Neural cell (in vitro differentiated cells): Measurements from ENCODE around the gene CATSPERB. TPM values are rescaled to one million over a fixed set of nuclear protein-coding genes. Genes with fewer than 3 reads are reported as not detected.

Experiments used
- H2AFZ ChIP-seq: fragments of 200-600, 300-800 bp; sonication (generic), shearing (Covaris generic); 2 replicates; pipeline ENCODE4 v1.6.0; 2014; ENCODE audit warnings: low read depth, mild to moderate bottlenecking, antibody characterized with exemption, low read length, moderate library complexity
- H3F3A ChIP-seq: fragments of 200-600 bp; shearing (Covaris generic); 2 replicates; pipeline ENCODE4 v1.6.1; 2016; ENCODE audit warnings: mild to moderate bottlenecking, moderate library complexity, mixed read lengths, antibody characterized with exemption, low read length; ENCODE audit not compliant: insufficient read depth, poor library complexity, severe bottlenecking
- H3K27ac ChIP-seq: fragments of 200-600, 300-800 bp; sonication (generic), shearing (Covaris generic); 2 replicates; pipeline ENCODE4 v1.5.1; 2014; ENCODE audit warnings: mild to moderate bottlenecking, low read length, moderate library complexity
- H3K27me3 ChIP-seq: fragments of 300-800, 200-600 bp; sonication (generic), shearing (Covaris generic); 2 replicates; pipeline ENCODE4 v1.6.0; 2014; ENCODE audit warnings: mild to moderate bottlenecking, low read depth, low read length, moderate library complexity; ENCODE audit not compliant: insufficient read depth
- H3K36me3 ChIP-seq: fragments of 300-800, 200-600 bp; sonication (generic), shearing (Covaris generic); 2 replicates; pipeline ENCODE4 v1.5.1; 2014; ENCODE audit warnings: mild to moderate bottlenecking, antibody characterized with exemption, low read length, moderate library complexity; ENCODE audit not compliant: insufficient read depth
- H3K4me2 ChIP-seq: fragments of 300-800, 200-600 bp; sonication (generic), shearing (Covaris generic); 2 replicates; pipeline ENCODE4 v1.6.0; 2014; ENCODE audit warnings: mild to moderate bottlenecking, low read length
- H3K4me3 ChIP-seq: fragments of 300-800, 200-600 bp; sonication (generic), shearing (Covaris generic); 2 replicates; pipeline ENCODE4 v1.5.1; 2014; ENCODE audit warnings: mild to moderate bottlenecking, low read length, moderate library complexity
- H3K79me2 ChIP-seq: fragments of 200-600 bp; shearing (Covaris generic); replicated peaks from 2 replicates; pipeline ENCODE4 v1.6.0; 2014; ENCODE audit warnings: mild to moderate bottlenecking, low read length, moderate library complexity; ENCODE audit not compliant: insufficient read depth
- H3K9ac ChIP-seq: fragments of 300-800, 200-600 bp; sonication (generic), shearing (Covaris generic); 2 replicates; pipeline ENCODE4 v1.6.1; 2016; ENCODE audit warnings: mild to moderate bottlenecking, low read length, mixed read lengths
- H3K9me2 ChIP-seq: fragments of 200-600 bp; shearing (Covaris generic); 2 replicates; pipeline ENCODE4 v1.6.1; 2016; ENCODE audit warnings: mild to moderate bottlenecking, low read length, mixed read lengths; ENCODE audit not compliant: insufficient read depth
- H3K9me3 ChIP-seq: fragments of 200-600, 300-800 bp; sonication (generic), shearing (Covaris generic); 2 replicates; pipeline ENCODE4 v1.6.1; 2016; ENCODE audit warnings: mild to moderate bottlenecking, mixed run types, low read length, moderate library complexity, mixed read lengths
- H4K20me1 ChIP-seq: fragments of 200-600 bp; shearing (Covaris generic); 2 replicates; pipeline ENCODE4 v1.6.1; 2016; ENCODE audit warnings: mild to moderate bottlenecking, mixed run types; ENCODE audit not compliant: insufficient read depth
- EP300 ChIP-seq: fragments of 450-650 bp; conservative IDR thresholded peaks from 2 replicates; pipeline ENCODE4 v1.6.1; 2014; ENCODE audit warnings: antibody characterized with exemption, mild to moderate bottlenecking, moderate library complexity; ENCODE audit not compliant: poor library complexity, severe bottlenecking
- EZH2 ChIP-seq: fragments of 200-600, 300-800 bp; shearing (Covaris generic), sonication (generic); IDR thresholded peaks from 2 replicates; pipeline ENCODE4 v1.6.1; 2014; ENCODE audit warnings: antibody characterized with exemption, low read length, borderline replicate concordance, mild to moderate bottlenecking; ENCODE audit not compliant: insufficient read depth, poor library complexity, severe bottlenecking
- MXI1 ChIP-seq: fragments of 450-650 bp; conservative IDR thresholded peaks from 2 replicates; pipeline ENCODE4 v1.6.1; 2014; ENCODE audit warnings: antibody characterized with exemption, mild to moderate bottlenecking; ENCODE audit not compliant: poor library complexity, severe bottlenecking
- POLR2AphosphoS5 ChIP-seq: IDR thresholded peaks from 2 replicates; pipeline ENCODE4 v1.6.1; 2012
- RAD21 ChIP-seq: fragments of 450-650 bp; conservative IDR thresholded peaks from 2 replicates; pipeline ENCODE4 v1.6.1; 2014; ENCODE audit warnings: antibody characterized with exemption, mild to moderate bottlenecking, moderate library complexity
- SMC3 ChIP-seq: fragments of 450-650 bp; conservative IDR thresholded peaks from 2 replicates; pipeline ENCODE4 v1.6.1; 2014; ENCODE audit warnings: antibody characterized with exemption, mild to moderate bottlenecking, moderate library complexity; ENCODE audit not compliant: poor library complexity
- TAF1 ChIP-seq: IDR thresholded peaks from 2 replicates; pipeline ENCODE4 v1.6.1; 2012; ENCODE audit warnings: low read depth
- polyA plus RNA-seq: library from polyadenylated mRNA; depleted of rRNA; stranded (reverse); fragments of >200 nt; gene quantifications from 2 replicates; pipeline ENCODE4 v1.2.3, GENCODE V29; 2014
- TF ChIP-seq, protein P1 (sequence below): fragments of 450-650 bp; IDR thresholded peaks from 2 replicates; pipeline ENCODE4 v1.5.1; 2014; ENCODE audit warnings: antibody characterized with exemption, mild to moderate bottlenecking, moderate library complexity; ENCODE audit not compliant: poor library complexity, severe bottlenecking
- TF ChIP-seq, protein P2 (sequence below): IDR thresholded peaks from 2 replicates; pipeline ENCODE4 v1.6.1; 2012; ENCODE audit warnings: borderline replicate concordance

CATSPERB gene
- polyA plus RNA-seq, 1 donor from 2014 or later = not detected

DNA sequence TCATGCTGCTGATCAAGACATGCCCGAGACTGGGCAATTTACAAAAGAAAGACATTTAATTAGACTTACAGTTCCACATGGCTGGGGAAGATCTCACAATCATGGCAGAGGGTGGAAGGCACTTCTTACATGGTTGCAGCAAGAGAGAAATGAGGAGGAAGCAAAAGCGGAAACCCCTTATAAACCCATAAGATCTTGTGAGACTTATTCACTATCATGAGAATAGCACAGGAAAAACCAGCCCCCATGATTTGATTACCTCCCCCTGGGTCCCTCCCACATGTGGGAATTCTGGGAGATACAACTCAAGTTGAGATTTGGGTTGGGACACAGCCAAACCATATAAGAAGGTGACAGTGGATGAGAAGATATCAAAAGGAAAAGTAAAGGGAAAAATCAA, 78.4 kb downstream of the CATSPERB start:
- H3K4me2 ChIP-seq = no peak overlapping the region

GRCh38 chr14:91649930-91650329, 82.0 kb downstream of the CATSPERB start:
- Histone ChIP-seq H2AFZ (no peak overlapping the region), H3K4me2 (no peak overlapping the region), H3K27ac (no peak overlapping the region), H3K9me3 (no peaks in the 10 kb centered on the region), H3K36me3 (no peaks in the 10 kb centered on the region), H3K9ac (no peak overlapping the region), H3K4me3 (no peak overlapping the region), H4K20me1 (no peaks in the 10 kb centered on the region), H3K79me2 (no peaks in the 10 kb centered on the region), H3K9me2 (no peaks in the 10 kb centered on the region), H3F3A (no peaks in the 10 kb centered on the region), H3K27me3 (no peaks in the 10 kb centered on the region)
- TF ChIP-seq RAD21 (peak; percentile 36), SMC3 (no peak), EZH2 (no peak)

More for the DNA sequence above, 78.4 kb downstream of the CATSPERB start:
- Histone ChIP-seq H3K27ac (no peak overlapping the region), H3K79me2 (no peaks in the 10 kb centered on the region), H3K4me3 (no peak overlapping the region), H3F3A (no peaks in the 10 kb centered on the region), H3K9me3 (no peaks in the 10 kb centered on the region), H3K27me3 (no peaks in the 10 kb centered on the region), H2AFZ (no peak overlapping the region), H4K20me1 (no peaks in the 10 kb centered on the region), H3K9me2 (no peaks in the 10 kb centered on the region), H3K9ac (no peak overlapping the region), H3K36me3 (no peaks in the 10 kb centered on the region)
- TF ChIP-seq TAF1 = no peak
- TF ChIP-seq, protein P1, sequence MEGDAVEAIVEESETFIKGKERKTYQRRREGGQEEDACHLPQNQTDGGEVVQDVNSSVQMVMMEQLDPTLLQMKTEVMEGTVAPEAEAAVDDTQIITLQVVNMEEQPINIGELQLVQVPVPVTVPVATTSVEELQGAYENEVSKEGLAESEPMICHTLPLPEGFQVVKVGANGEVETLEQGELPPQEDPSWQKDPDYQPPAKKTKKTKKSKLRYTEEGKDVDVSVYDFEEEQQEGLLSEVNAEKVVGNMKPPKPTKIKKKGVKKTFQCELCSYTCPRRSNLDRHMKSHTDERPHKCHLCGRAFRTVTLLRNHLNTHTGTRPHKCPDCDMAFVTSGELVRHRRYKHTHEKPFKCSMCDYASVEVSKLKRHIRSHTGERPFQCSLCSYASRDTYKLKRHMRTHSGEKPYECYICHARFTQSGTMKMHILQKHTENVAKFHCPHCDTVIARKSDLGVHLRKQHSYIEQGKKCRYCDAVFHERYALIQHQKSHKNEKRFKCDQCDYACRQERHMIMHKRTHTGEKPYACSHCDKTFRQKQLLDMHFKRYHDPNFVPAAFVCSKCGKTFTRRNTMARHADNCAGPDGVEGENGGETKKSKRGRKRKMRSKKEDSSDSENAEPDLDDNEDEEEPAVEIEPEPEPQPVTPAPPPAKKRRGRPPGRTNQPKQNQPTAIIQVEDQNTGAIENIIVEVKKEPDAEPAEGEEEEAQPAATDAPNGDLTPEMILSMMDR = no peak
- TF ChIP-seq SMC3 = no peak
- no peak for TF ChIP-seq POLR2AphosphoS5
- TF ChIP-seq EZH2 = no peak
- no peak for TF ChIP-seq MXI1
- TF ChIP-seq, protein P2, sequence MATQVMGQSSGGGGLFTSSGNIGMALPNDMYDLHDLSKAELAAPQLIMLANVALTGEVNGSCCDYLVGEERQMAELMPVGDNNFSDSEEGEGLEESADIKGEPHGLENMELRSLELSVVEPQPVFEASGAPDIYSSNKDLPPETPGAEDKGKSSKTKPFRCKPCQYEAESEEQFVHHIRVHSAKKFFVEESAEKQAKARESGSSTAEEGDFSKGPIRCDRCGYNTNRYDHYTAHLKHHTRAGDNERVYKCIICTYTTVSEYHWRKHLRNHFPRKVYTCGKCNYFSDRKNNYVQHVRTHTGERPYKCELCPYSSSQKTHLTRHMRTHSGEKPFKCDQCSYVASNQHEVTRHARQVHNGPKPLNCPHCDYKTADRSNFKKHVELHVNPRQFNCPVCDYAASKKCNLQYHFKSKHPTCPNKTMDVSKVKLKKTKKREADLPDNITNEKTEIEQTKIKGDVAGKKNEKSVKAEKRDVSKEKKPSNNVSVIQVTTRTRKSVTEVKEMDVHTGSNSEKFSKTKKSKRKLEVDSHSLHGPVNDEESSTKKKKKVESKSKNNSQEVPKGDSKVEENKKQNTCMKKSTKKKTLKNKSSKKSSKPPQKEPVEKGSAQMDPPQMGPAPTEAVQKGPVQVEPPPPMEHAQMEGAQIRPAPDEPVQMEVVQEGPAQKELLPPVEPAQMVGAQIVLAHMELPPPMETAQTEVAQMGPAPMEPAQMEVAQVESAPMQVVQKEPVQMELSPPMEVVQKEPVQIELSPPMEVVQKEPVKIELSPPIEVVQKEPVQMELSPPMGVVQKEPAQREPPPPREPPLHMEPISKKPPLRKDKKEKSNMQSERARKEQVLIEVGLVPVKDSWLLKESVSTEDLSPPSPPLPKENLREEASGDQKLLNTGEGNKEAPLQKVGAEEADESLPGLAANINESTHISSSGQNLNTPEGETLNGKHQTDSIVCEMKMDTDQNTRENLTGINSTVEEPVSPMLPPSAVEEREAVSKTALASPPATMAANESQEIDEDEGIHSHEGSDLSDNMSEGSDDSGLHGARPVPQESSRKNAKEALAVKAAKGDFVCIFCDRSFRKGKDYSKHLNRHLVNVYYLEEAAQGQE = no peak
- no peak for TF ChIP-seq EP300
- no peak for TF ChIP-seq RAD21

DNA sequence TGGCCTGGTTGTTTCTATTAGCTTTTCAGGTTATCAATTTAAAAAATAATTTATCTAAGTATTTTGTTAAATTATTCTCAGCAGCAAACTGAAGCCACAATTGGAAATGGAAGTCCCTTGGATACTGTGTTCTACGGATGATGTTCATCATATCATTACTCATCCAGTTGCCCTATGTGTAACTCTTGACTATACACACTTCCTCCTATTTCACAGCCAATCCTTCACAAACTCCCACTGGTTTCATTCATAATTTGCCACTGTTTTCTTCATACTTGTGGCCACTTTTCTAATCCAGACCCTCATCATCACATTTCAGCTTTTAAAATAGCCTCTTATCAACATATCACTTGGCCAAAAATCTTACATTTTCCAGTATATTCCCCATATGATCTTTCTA, 84.0 kb downstream of the CATSPERB start:
- TF ChIP-seq MXI1 = no peak
- no peak for TF ChIP-seq TAF1
- TF ChIP-seq SMC3 = no peak
- TF ChIP-seq POLR2AphosphoS5 = no peak
- TF ChIP-seq RAD21 = no peak
- no peak for TF ChIP-seq EZH2
- no peak for TF ChIP-seq EP300
- TF ChIP-seq, protein P2 = no peak
- TF ChIP-seq, protein P1 = no peak
- no peak overlapping the region for H3K27ac ChIP-seq
- H4K20me1 ChIP-seq = no peaks in the 10 kb centered on the region
- no peaks in the 10 kb centered on the region for H3K27me3 ChIP-seq
- no peaks in the 10 kb centered on the region for H3K9me3 ChIP-seq
- no peak overlapping the region for H3K4me3 ChIP-seq
- H3K4me2 ChIP-seq = no peak overlapping the region
- no peak overlapping the region for H2AFZ ChIP-seq
- H3K9me2 ChIP-seq = no peaks in the 10 kb centered on the region
- no peaks in the 10 kb centered on the region for H3K79me2 ChIP-seq
- no peaks in the 10 kb centered on the region for H3K36me3 ChIP-seq
- no peaks in the 10 kb centered on the region for H3F3A ChIP-seq
- H3K9ac ChIP-seq = no peak overlapping the region
